Activated naive CD4-positive, alpha-beta T cell treated with anti-CD3 and anti-CD28 coated beads, Interleukin-2, amount 50 U/mL, for 24 hours (primary cell): ENCODE results near the gene LTBP1.
"Not testable (repeated sequence)": the region's sequence is repeated elsewhere in the genome, so short reads cannot be mapped to it uniquely, and the experiment has no call there.

ENCODE experiments used
- H3K27ac Mint-ChIP-seq: one replicate; pipeline ENCODE4 v1.8.0; 2021; ENCODE audit warnings: mild to moderate bottlenecking, mixed read lengths
- H3K27me3 Mint-ChIP-seq: one replicate; pipeline ENCODE4 v1.8.0; 2021; ENCODE audit warnings: mixed read lengths
- H3K36me3 Mint-ChIP-seq: one replicate; pipeline ENCODE4 v1.8.0; 2021; ENCODE audit warnings: mixed read lengths
- H3K4me1 Mint-ChIP-seq: one replicate; pipeline ENCODE4 v1.8.0; 2021; ENCODE audit warnings: mixed read lengths
- H3K4me3 Mint-ChIP-seq: one replicate; pipeline ENCODE4 v1.8.0; 2021; ENCODE audit warnings: mild to moderate bottlenecking, mixed read lengths
- H3K9me3 Mint-ChIP-seq: one replicate; pipeline ENCODE4 v1.8.0; 2021; ENCODE audit warnings: mixed read lengths

The LTBP1 gene

GRCh38 chr2:33381301-33381858 is 434.6 kb downstream of the LTBP1 start:
- no peak overlapping the region for H3K27ac Mint-ChIP-seq
- H3K36me3 Mint-ChIP-seq: no peaks in the 10 kb centered on the region
- H3K4me3 Mint-ChIP-seq: no peak overlapping the region
- H3K27me3 Mint-ChIP-seq: peaks cover 3% of the 10 kb centered on the region
- H3K4me1 Mint-ChIP-seq: peaks cover 6% of the 10 kb centered on the region
- H3K9me3 Mint-ChIP-seq: no peaks in the 10 kb centered on the region

GRCh38 chr2:33383855-33384598 is 437.3 kb downstream of the LTBP1 start:
- H3K4me3 Mint-ChIP-seq: no peak overlapping the region
- no peaks in the 10 kb centered on the region for H3K9me3 Mint-ChIP-seq

GRCh38 chr2:33384599-33384961 is 437.8 kb downstream of the LTBP1 start:
- peaks cover 6% of the 10 kb centered on the region for H3K4me1 Mint-ChIP-seq
- no peaks in the 10 kb centered on the region for H3K9me3 Mint-ChIP-seq
- no peaks in the 10 kb centered on the region for H3K36me3 Mint-ChIP-seq

More at GRCh38 chr2:33383855-33384598, 437.3 kb downstream of the LTBP1 start:
- H3K27ac Mint-ChIP-seq: no peak overlapping the region
- no peaks in the 10 kb centered on the region for H3K36me3 Mint-ChIP-seq
- peaks cover 6% of the 10 kb centered on the region for H3K4me1 Mint-ChIP-seq
- H3K27me3 Mint-ChIP-seq: peaks cover 3% of the 10 kb centered on the region

DNA sequence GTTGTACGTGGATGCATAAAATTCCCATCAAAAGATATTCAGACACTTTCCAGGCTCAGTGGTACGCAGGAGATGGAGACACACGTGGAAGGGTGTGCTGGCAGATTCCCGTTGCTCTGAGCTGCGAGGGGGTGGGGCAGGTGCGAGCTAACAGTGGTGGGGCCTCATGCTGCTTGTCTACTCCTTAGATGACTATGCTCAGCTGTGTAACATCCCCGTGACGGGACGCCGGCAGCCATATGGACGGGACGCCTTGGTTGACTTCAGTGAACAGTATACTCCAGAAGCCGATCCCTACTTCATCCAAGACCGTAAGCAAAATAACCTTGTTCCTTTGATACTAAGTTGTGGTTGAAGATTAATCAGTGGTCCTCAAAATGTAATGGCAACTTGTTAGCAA is 442.2 kb downstream of the LTBP1 start:
- H3K36me3 Mint-ChIP-seq: no peaks in the 10 kb centered on the region
- no peak overlapping the region for H3K4me3 Mint-ChIP-seq
- H3K4me1 Mint-ChIP-seq: no peaks in the 10 kb centered on the region
- no peaks in the 10 kb centered on the region for H3K9me3 Mint-ChIP-seq
- no peaks in the 10 kb centered on the region for H3K27me3 Mint-ChIP-seq
- no peak overlapping the region for H3K27ac Mint-ChIP-seq

More at GRCh38 chr2:33384599-33384961, 437.8 kb downstream of the LTBP1 start:
- H3K4me3 Mint-ChIP-seq: no peak overlapping the region
- peaks cover 3% of the 10 kb centered on the region for H3K27me3 Mint-ChIP-seq
- H3K27ac Mint-ChIP-seq: no peak overlapping the region

DNA sequence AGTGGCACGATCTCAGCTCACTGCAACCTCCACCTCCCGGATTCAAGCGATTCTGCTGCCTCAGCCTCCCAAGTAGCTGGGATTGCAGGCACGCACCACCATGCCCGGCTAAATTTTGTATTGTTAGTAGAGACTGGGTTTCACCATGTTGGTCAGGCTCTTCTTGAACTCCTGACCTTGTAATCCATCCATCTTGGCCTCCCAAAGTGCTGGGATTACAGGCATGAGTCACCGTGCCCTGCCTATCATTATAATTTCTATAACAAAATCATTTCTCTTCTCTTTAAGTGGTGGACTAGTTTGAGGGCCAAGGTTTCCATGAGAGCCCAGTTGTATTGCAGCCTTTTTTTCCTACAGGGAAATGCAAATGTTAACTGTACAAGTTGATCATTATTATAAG is 442.9 kb downstream of the LTBP1 start:
- H3K36me3 Mint-ChIP-seq, H3K9me3 Mint-ChIP-seq, H3K27ac Mint-ChIP-seq, H3K4me1 Mint-ChIP-seq, H3K27me3 Mint-ChIP-seq, H3K4me3 Mint-ChIP-seq: not testable (repeated sequence)

DNA sequence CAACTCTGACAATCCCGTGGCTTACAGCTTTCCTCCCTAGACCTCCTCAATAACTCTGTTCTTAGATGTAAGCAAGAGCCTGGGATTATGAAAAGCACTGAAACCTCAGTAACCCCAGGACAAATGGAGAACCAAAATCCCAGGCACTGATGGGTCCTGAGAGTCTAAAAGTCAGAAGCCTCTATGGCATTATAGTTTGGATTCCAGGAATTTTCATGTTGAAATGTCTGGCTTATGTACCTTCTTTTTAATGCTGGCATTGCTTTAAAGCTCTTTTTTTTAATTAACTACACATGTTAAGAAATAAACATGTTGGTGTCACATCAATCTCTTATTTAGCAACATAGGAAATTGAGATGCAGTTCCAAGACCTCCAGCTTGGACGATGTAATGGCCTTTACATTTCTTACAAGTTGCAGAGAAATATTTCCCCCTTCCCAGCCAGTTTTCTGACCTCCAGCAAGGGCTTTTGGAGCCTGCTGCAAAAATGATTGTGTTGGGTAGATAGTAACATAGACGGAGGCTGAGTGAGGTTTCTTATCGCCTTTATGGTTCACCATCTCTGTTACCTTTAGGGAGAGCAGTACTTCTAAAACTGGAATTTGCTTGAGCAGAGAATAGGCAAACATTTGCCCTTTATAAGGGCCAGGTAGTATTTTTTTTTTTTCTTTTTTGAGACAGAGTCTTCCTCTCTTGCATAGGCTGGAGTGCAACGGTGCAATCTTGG is 444.9 kb downstream of the LTBP1 start:
- no peaks in the 10 kb centered on the region for H3K4me1 Mint-ChIP-seq
- H3K4me3 Mint-ChIP-seq: no peak overlapping the region
- no peak overlapping the region for H3K27ac Mint-ChIP-seq
- no peaks in the 10 kb centered on the region for H3K27me3 Mint-ChIP-seq
- no peaks in the 10 kb centered on the region for H3K9me3 Mint-ChIP-seq
- no peaks in the 10 kb centered on the region for H3K36me3 Mint-ChIP-seq

GRCh38 chr2:33392366-33392765 is 445.6 kb downstream of the LTBP1 start:
- H3K9me3 Mint-ChIP-seq: no peaks in the 10 kb centered on the region
- no peaks in the 10 kb centered on the region for H3K4me1 Mint-ChIP-seq
- H3K27me3 Mint-ChIP-seq: no peaks in the 10 kb centered on the region
- no peak overlapping the region for H3K27ac Mint-ChIP-seq
- H3K36me3 Mint-ChIP-seq: no peaks in the 10 kb centered on the region
- no peak overlapping the region for H3K4me3 Mint-ChIP-seq

- H3K4me1 Mint-ChIP-seq: no peaks in the 10 kb centered on the region
- no peak overlapping the region for H3K27ac Mint-ChIP-seq
- H3K9me3 Mint-ChIP-seq: no peaks in the 10 kb centered on the region
Observed at GRCh38 chr2:33395034-33395433, 448.3 kb downstream of the LTBP1 start.

GRCh38 chr2:33395655-33396249 is 449.0 kb downstream of the LTBP1 start:
- H3K4me1 Mint-ChIP-seq: no peaks in the 10 kb centered on the region
- H3K4me3 Mint-ChIP-seq: no peak overlapping the region
- H3K27ac Mint-ChIP-seq: no peak overlapping the region
- H3K9me3 Mint-ChIP-seq: no peaks in the 10 kb centered on the region
- no peaks in the 10 kb centered on the region for H3K36me3 Mint-ChIP-seq
- no peaks in the 10 kb centered on the region for H3K27me3 Mint-ChIP-seq

More at GRCh38 chr2:33395034-33395433, 448.3 kb downstream of the LTBP1 start:
- H3K27me3 Mint-ChIP-seq: no peaks in the 10 kb centered on the region
- no peaks in the 10 kb centered on the region for H3K36me3 Mint-ChIP-seq
- H3K4me3 Mint-ChIP-seq: no peak overlapping the region

- H3K36me3 Mint-ChIP-seq: peaks cover 2% of the 10 kb centered on the region
- H3K4me1 Mint-ChIP-seq: no peaks in the 10 kb centered on the region
- peaks cover 9% of the 10 kb centered on the region for H3K9me3 Mint-ChIP-seq
- no peaks in the 10 kb centered on the region for H3K27me3 Mint-ChIP-seq
- no peak overlapping the region for H3K4me3 Mint-ChIP-seq
- no peak overlapping the region for H3K27ac Mint-ChIP-seq
Observed at GRCh38 chr2:33404321-33404720, 457.6 kb downstream of the LTBP1 start.

GRCh38 chr2:33406622-33407021 is 459.9 kb downstream of the LTBP1 start:
- Mint-ChIP-seq H3K9me3 (peaks cover 9% of the 10 kb centered on the region), H3K36me3 (peaks cover 2% of the 10 kb centered on the region), H3K4me1 (no peaks in the 10 kb centered on the region), H3K27ac (no peak overlapping the region), H3K27me3 (no peaks in the 10 kb centered on the region), H3K4me3 (no peak overlapping the region)

GRCh38 chr2:33408109-33408508 is 461.4 kb downstream of the LTBP1 start:
- peaks cover 2% of the 10 kb centered on the region for H3K36me3 Mint-ChIP-seq
- H3K4me3 Mint-ChIP-seq: no peak overlapping the region
- peaks cover 9% of the 10 kb centered on the region for H3K9me3 Mint-ChIP-seq
- H3K27me3 Mint-ChIP-seq: no peaks in the 10 kb centered on the region
- H3K27ac Mint-ChIP-seq: no peak overlapping the region
- no peaks in the 10 kb centered on the region for H3K4me1 Mint-ChIP-seq

- Mint-ChIP-seq H3K4me1 (no peaks in the 10 kb centered on the region), H3K4me3 (no peak overlapping the region), H3K36me3 (peaks cover 2% of the 10 kb centered on the region), H3K9me3 (peaks cover 9% of the 10 kb centered on the region), H3K27ac (no peak overlapping the region), H3K27me3 (no peaks in the 10 kb centered on the region)
Observed at GRCh38 chr2:33409417-33409955, 462.7 kb downstream of the LTBP1 start.

DNA sequence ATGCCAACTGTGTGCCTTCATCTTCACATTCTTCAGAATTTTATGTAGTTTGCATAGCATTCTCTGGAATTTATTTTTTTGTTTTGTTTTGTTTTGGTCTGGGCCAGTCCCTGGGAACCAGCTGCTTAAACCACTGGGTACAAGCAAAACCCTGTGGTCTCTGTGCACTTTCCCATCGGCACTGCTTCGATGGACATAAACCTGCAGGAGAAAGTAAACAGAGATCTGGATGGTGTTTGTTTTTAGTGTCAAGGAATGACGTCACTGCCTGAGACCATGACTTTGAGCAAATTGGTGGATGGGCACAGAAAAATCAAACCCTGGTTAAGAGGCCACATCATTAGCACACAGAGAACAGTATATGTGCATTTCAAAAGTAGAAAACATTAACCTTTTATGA is 465.0 kb downstream of the LTBP1 start:
- peaks cover 2% of the 10 kb centered on the region for H3K36me3 Mint-ChIP-seq
- no peak overlapping the region for H3K27ac Mint-ChIP-seq
- H3K27me3 Mint-ChIP-seq: no peaks in the 10 kb centered on the region
- H3K4me3 Mint-ChIP-seq: no peak overlapping the region
- no peaks in the 10 kb centered on the region for H3K4me1 Mint-ChIP-seq
- peaks cover 9% of the 10 kb centered on the region for H3K9me3 Mint-ChIP-seq

GRCh38 chr2:33412920-33413319 is 466.2 kb downstream of the LTBP1 start:
- peaks cover 9% of the 10 kb centered on the region for H3K9me3 Mint-ChIP-seq
- no peak overlapping the region for H3K4me3 Mint-ChIP-seq
- no peak overlapping the region for H3K27ac Mint-ChIP-seq
- peaks cover 2% of the 10 kb centered on the region for H3K36me3 Mint-ChIP-seq
- H3K27me3 Mint-ChIP-seq: no peaks in the 10 kb centered on the region
- no peaks in the 10 kb centered on the region for H3K4me1 Mint-ChIP-seq
